ENCODE results near the gene PDIA6.
"Not testable (repeated sequence)": the region's sequence is repeated elsewhere in the genome, so short reads cannot be mapped to it uniquely, and the experiment has no call there.

The PDIA6 gene

DNA sequence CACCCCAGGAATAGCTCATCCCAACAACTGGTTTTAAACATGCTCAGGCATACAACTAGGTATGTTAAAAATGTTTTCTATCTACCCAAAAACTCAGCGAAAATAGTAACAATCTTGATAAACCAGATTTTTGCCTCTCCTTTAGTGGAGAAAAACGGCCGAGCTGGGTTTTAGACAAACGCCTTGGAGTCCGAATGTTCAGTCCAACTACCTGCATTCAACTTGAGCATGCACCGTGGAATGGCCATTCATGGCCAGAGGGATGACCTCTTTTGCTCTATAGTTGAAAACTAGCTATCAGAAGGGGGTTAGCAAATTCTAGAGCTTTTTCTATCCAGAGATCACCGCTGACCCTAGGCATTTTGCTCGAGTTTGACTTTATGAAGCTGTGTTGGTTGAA is 30.8 kb downstream of the PDIA6 start:
- no peak for DNase-seq (ENCODE audit: low read depth in 1 of 2, low spot score in 1 of 2)

DNA sequence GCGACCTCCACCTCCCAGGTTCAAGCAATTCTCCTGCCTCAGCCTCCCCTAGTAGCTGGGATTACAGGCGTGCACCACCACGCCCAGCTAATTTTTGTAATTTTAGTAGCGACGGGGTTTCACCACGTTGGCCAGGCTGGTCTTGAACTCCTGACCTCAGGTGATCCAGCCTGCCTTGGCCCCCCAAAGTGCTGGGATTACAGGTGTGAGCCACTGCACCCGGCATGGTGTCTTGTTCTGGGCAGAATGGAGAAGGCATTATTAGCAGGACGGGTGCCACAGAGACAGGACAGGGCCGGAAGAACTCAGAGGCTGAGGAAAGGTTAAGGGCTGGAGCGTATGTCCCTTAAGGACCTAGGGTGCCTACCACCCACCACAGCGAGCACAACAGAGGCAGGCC is 31.8 kb downstream of the PDIA6 start:
- DNase-seq (ENCODE audit: low read depth in 1 of 2, low spot score in 1 of 2): not testable (repeated sequence)

DNA sequence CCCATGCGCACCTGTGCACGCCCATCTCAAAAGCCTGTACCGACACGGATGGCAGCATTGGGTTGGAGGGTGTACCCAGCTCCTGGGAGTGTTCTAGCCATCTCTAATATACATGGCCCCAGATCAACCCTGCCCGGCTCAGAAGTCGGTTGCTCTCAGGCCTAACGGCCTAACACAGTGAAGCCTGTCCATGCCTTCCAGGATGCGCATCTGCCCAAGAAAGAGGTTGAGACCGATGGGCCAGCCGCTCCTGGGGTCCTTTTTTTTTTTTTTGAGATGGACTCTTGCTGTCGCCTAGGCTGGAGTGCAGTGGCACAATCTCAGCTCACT is 32.1 kb downstream of the PDIA6 start:
- DNase-seq (ENCODE audit: low read depth in 1 of 2, low spot score in 1 of 2): no peak

DNA sequence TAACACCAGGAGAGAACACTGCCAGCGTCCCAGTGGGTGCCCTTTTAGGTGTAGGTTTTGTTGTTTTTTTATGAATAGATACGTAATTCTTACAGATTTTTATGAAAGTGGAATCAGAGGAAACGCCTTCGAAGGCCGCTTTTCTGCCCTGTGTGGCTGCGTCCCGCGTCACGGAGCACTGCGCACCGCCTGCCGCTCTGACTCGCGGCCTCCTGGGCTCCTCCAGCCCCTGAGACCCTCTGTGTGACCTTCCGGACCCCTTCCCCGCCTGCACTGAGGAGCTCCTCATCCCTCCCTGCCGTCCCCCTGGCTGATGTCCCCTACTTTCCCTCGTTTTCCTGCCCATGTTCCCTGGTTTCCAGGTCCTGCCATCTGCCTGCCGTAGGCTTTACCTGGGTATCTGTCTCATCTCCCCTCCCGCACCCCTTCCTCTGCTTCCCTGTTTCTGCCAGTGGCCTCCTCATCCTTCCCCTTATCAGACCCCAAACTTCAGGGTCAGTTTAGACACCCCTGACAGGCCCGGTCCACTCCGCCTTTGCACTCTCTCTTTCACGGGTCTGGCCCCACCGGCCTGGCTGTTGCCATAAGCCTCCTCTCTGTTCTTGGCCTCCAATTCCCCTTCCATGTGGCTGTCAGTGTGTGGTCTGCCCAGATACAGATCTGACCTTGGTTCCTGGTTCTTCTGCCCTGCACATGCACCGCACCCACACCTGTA is 32.7 kb downstream of the PDIA6 start:
- no peak for DNase-seq (ENCODE audit: low read depth in 1 of 2, low spot score in 1 of 2)

DNA sequence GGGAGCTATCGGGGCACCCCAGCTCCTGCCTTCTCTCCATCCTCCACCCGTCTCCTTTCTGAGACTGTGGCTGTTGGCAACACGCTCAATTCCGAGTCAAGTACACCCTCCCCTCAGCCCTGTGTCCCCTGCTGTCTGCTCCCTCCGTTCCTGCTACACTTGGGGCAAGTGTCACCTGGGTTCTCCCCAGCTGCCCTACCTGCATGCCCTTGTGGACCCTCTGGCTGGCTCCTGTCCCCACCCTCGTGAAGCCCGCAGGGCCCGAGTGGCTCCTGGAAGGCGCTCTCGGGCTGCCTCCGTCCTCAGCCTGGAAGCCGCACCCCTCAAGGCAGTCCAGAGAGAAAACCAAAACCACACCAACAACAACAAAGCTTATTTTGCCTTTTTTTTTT is 33.9 kb downstream of the PDIA6 start:
- no peak for DNase-seq (ENCODE audit: low read depth in 1 of 2, low spot score in 1 of 2)

DNA sequence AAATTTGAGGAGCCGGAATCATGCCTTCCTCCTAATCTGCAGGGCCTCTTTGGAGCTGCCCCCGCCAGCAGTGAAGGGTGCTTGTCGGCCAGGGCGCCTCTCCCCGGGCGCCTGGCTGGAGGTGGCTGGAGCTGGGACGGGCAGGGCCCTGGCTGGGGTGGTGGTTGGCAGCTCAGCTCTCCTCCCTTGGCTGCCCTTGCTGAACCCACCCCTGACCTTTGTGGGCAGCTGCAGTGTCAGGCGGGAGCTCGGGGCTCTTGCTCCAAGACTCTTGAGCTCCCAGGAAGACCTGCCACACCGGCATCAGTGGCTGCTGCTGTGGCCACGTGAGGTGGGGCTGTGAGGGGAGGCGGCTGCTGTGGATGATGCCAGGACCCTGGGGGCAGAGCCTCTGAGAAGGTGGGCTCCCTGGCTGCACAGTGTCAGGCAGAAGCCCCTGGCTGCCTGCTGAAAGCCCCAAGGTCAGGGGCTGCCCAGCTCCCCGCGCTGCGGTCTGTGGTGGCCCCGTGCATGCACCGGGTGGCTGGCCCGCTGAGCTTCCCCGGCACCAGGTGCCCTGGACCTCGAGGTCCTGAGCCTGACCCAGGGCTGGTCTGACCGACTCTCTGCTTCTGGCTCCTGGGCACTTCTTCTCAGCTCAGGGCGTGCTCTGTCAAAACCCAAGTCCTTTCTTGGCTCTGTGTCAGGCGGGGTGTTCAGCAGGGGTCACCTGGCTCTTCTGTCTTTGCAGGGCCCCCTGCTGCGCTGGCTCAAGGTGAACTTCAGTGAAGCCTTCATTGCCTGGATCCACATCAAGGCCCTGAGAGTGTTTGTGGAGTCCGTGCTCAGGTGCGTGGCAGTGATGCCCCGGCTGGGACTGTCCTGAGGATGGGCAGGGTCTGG is 34.5 kb downstream of the PDIA6 start:
- no peak for DNase-seq (ENCODE audit: low read depth in 1 of 2, low spot score in 1 of 2)

DNA sequence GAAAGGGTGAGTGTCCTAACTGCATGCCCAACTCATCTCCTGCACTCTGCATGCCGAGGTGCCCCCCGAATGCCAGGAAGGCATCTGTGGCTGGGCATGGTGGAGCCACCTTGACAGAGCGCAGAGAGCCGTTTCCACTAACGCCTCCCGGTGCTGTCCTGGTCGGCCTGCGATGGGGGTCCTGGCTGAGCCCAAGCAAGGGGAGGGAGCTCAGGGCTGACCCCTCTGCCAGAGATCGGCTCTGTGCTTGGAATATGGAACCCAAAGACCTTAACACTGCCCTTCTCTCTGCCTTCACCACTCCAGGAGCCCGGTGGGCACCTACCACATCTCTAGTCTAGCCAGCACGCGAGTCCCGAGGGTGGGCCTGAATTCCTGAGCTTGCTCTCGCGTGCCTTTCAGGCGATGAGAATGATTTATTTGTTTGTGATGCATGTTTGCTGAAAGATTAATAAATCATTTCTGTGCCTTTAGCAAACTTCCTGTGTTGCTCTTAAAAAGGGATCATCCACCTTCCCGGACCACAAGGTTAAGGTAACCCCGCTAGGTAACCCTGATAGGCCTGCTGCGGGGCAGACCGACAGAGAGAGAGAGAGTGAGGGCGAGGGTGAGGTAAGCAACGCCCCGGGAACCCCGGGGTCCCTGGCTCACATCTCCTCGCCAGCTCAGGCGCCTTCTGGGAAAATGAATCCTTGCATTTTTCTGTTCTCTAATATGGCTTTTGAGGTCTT is 35.3 kb downstream of the PDIA6 start:
- DNase-seq (ENCODE audit: low read depth in 1 of 2, low spot score in 1 of 2): no peak

DNA sequence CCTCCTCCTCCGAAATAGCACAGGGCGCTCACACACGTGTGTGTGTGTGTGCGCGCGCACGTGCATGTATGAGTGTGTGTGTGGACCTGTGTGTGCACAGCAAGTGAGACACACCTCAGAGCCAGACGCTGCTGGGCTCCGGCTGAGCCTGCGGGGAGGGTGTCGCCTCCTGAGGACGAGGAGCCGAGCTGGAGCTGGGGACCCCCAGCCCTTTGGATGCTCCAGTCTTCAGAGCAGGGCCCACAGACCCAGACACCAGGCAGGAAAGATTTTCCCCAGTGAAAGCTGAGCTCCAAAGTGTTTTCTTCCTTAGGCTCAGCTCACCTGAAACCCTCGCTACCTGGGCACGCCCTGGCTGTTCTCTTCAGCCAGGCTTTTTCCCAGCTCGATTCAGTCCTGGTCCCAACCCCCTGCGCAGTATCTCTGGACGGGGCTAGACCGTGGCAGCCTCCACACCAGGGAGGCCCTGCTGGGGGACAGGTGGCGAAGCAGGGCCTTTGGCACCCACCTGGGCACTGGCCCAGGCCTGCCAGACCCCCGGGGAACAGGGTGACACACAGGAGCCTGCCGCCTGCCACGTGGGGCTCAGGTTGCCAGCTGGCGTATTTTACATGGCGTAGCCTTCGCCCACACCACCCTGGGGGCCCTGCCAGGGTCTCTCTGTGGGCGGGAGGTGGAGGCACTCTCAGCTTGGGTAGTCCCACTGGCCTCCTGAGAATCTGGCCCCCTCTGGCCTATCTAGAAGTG is 36.2 kb downstream of the PDIA6 start:
- DNase-seq (ENCODE audit: low read depth in 1 of 2, low spot score in 1 of 2): no peak

DNA sequence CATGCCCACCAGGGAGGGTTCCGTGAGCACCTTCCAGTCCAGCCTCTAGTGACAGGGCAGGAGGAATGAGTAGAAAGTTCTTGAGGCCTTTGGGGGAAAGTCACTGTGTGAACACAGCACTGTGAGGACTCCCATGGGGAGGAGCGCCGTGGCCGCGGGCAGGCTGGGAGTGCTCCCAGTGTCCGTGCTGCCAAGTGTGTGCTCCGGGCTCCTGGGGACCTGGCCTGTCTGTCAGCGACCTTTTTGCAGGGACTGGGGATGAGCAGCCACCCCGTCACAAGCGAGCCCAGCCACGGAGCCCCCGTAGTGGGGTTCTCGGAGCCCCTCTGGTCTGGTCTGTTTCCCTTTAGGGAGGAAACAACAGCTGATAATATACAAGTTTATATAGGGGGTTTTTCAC is 36.8 kb downstream of the PDIA6 start:
- no peak for DNase-seq (ENCODE audit: low read depth in 1 of 2, low spot score in 1 of 2)

DNA sequence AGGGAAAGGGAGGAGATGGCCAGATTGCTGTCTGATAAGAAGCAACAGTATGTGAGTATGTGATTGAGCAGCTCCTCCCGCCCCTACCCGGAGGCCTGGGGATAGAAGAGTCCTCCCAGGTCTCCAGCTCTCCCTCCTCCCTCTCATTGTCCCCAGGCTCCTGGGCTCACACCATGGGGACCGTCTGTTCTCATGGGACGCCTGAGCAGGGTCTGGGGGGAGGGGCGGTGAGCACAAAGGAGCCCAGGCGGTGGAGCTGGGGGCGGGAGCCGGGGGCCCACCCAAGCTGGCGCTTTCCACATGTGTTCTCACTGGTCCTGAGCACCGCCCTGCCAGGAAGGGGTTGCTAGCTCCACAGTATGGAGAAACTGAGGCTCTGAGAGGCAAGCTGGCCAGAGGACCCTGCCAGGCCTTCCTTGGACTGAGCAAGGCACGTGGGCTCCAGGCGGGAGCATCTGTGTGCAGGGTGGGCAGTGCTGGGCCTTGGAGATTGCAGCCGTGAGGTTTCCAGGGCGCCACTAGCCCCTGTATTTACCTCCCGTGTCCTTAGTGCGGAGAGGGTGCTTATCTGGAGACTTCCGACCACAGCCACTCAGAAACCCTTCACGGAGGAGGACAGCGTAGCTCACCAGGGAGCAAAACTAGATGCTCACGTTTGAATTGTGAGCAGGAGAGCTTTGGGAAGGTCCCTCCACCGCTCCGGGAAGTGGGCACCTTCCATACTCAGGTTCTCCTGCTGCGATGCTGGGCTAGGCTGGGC is 37.4 kb downstream of the PDIA6 start:
- no peak for DNase-seq (ENCODE audit: low read depth in 1 of 2, low spot score in 1 of 2)

DNA sequence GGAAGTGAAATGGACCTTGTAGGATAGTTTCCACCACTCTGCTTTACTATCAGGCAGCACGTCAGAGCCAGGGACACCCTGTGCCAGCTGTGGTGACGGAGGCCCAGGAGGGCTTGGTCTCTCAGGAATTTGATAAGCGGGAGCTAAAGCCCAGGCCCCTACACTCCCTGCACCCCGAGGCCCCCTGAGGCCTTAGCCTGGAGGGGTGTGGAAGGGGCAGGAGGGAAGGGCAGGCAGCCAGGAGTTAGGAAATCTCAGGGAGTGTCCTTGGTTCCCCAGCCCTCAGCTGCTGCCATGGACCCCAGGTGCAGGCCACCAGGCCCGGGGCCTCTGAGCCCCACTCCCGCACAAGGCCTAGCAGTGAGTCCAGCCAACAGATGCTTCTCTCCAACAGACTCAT is 38.2 kb downstream of the PDIA6 start:
- no peak for DNase-seq (ENCODE audit: low read depth in 1 of 2, low spot score in 1 of 2)

DNA sequence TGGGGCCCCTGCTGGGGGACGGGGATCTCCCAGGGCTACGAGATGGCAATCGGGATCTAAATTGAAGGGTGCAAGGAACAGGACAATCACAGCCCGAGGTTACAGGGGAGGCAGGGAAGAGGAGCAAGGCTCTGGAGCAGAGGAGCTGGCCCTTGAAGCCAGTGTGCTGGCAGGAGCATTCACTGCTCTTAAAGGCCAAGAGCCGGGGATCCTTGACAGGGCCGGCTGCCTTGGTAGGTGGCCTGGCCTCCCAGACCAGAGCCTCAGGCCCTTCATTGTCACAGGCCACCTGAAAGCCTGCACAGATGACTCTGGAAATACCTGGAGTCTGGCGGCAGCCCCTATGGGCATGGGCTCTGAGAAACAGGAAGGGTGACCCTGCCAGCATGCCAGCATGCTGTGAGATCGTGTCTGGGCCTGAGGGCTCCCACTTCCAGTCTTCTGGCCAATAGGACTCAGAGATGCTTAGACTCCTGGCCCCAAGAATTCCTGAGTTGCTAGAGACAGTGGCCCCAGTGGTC is 38.7 kb downstream of the PDIA6 start:
- no peak for DNase-seq (ENCODE audit: low read depth in 1 of 2, low spot score in 1 of 2)

DNA sequence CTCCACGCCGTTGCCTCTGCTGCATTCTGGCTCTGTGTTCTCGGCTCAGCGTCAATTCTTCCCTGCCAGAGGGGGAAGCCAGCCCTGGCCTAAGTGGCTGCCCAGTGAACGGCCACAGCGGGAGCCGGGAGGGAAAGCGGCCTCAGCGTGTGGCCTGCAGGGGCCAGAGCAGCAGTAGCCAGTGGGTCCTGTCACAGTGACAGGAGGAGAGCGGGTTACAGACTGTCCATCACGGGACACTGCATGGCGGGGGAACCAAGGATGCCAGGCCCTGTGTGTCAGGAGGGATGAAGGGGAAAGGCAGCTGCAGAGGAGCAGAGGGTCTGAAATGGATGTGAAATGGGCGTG is 39.7 kb downstream of the PDIA6 start:
- no peak for DNase-seq (ENCODE audit: low read depth in 1 of 2, low spot score in 1 of 2)

DNA sequence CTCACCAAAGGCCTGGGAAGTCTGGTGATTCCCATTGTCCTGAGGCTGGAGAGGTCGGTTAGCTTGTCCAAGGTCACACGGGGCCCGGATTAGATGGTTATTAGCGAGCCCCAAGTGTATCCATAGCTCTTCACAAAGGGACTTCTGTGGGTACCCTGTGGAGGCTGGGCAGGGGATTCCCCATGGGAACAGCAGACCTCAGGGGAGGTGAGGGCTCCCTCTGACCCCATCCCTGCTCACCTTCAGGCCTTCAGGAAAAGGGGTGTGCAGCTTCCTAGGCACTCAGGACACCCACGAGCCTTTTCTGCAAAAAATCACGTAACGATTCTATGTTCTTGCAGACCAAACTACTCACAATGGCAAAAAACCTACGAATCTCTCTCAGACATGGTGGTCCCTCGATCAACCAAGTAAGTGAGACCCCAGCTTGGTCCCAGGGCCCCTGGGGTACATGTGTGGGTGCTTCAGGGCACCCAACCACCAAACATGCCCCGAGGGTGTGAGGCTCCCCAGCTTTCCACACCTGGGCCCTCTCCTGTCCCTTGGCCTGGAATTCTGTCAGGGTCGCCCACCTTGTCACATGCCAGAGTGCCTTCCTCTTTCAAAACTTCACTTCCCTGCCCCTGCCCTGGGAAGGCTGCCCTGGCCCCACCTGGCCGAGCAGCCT is 40.3 kb downstream of the PDIA6 start:
- DNase-seq (ENCODE audit: low read depth in 1 of 2, low spot score in 1 of 2): no peak

DNA sequence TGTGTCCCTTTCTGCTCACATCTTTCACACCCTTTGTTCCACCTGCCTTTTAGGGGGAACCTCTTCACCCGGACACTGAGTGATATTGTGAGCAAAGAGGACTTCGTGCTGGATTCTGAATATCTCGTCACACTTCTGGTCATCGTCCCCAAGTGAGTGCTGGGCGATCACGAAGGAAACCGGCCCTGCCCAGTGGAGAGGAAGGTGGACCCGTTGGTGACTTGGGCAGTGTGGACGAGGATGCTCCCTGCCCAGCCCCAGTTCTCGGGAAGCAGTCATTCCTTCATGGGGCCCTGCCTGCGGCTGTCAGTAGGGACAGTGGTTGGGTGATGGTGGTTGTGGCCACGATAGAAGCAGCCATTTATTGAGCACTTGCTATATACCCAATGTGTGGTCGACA is 40.8 kb downstream of the PDIA6 start:
- DNase-seq (ENCODE audit: low read depth in 1 of 2, low spot score in 1 of 2): no peak

DNA sequence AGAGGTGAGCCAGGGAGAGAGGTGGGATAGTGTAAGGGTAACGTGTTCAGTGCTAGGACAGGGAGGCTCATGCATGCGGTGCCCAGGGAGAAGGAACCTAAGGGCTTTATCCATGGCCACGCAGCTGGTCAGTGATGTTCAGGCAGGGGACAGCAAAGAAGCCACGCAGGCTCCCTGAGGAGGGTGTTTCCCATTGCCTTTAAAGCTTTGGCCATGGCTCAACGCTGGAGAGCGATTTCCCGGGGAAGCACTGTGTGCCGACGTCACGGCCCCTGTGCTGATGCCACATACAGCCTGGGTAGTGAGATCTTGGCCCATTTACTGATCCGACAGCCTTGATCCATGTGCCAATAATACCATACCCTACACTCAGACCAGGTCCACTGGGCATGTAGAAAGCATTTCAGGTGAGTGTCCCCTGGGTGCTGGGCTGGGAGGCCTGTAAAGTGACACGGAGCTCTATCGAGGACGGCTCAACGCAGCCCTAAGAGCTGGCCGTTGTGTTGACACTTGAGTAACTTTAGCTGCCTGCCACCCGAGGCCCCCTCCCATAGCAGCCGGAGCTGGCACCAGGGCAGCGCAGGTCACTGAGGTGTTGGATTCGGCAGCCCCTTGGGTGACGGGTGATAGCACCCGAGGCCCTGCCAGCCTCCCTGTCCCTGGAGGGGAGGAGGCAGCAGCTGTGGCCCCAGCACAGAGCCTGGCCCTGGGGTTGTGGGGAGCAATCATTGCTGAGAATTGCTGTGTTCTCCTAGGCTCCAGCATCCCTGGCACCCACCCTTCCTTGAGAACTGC is 41.4 kb downstream of the PDIA6 start:
- DNase-seq (ENCODE audit: low read depth in 1 of 2, low spot score in 1 of 2): no peak

DNA sequence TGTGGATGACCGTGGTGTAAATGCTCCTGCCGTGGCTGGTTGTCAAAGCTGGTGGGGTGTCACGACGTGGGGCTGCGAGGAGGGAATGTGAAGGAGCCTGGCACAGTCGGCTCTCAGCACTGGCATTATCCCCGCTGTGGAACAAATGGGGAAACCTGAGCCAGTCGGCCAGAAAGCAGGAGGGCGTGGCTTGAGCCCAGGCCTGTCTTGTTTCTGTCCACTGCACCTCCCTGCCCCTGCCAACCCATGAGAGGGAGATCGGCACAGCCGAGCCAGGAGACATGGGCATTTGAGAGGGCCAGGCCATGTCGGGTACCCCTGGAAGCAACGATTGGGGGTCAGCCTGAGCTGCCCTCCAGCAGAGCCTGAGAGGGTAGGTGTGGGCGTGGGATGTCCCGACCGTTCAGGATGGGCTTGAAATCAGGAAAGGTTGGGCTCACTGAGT is 44.5 kb downstream of the PDIA6 start:
- no peak for DNase-seq (ENCODE audit: low read depth in 1 of 2, low spot score in 1 of 2)

DNA sequence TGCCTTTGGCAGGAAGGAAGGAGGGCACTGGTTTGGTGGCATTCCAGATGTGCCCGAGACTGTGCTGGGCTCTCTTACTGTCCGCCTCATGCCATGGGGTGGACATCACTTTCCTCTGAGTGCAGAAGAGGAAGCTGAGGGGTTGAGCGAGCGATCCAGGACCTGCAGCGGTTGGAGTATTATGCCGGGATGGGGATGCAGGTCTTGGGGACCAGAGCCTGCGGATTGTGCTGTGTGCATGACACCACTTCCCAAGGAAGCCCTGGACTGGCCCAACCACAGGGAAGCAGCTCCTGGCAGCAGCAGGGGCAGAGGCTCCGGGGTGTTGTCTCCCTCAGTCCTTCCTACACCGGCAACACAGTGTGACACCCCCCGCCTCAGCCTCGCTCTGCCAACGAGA is 46.7 kb downstream of the PDIA6 start:
- no peak for DNase-seq (ENCODE audit: low read depth in 1 of 2, low spot score in 1 of 2)

DNA sequence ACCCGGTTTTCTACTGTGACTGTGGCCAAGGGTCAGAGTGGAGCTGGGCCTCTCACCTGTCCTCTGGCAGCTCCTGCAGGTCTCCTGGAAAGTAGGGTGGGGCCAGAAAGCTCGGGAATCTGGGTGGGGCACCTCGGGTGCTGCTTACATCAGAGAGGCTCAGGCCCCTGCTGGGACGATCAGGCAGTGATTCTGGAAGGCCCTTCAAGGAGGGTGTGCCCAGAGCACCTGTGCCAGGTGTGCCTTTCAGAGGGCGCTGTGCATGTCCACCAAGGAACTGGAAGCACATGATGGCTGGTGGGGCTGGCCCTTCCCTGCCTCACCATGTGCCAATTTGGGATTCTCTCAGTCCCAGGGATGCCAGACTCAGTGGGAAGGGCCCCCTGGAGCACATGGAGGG is 47.1 kb downstream of the PDIA6 start:
- no peak for DNase-seq (ENCODE audit: low read depth in 1 of 2, low spot score in 1 of 2)
